ENCODE measurements around the gene FGD5.

FGD5 gene

GRCh38 chr3:14911651-14912050 is 92.9 kb downstream of the FGD5 start:
- Histone ChIP-seq H3K4me1 (ENCODE audit: low read depth, poor library complexity, severe bottlenecking) (no peaks in the 10 kb centered on the region), H2AFZ (ENCODE audit: low read depth) (no peak overlapping the region), H3K36me3 (ENCODE audit: insufficient read depth) (no peaks in the 10 kb centered on the region), H3K4me3 (IDR thresholded peaks at IDR 0.05; ENCODE audit: insufficient read depth, low read depth, low read length) (no peak overlapping the region), H3K9ac (no peak overlapping the region), H3K4me2 (no peak overlapping the region), H3K79me2 (ENCODE audit: insufficient read depth, low read depth) (no peaks in the 10 kb centered on the region), H4K20me1 (ENCODE audit: insufficient read depth) (no peaks in the 10 kb centered on the region), H3K27me3 (ENCODE audit: insufficient read depth, low read depth) (no peaks in the 10 kb centered on the region), H3K27ac (no peak overlapping the region)
- TF ChIP-seq CTCF (conservative IDR thresholded peaks at IDR 0.05; ENCODE audit: low read depth, low read length), result no peak

- Histone ChIP-seq H4K20me1 (ENCODE audit: insufficient read depth) (no peaks in the 10 kb centered on the region), H3K36me3 (ENCODE audit: insufficient read depth) (no peaks in the 10 kb centered on the region), H3K27ac (no peak overlapping the region), H3K4me3 (IDR thresholded peaks at IDR 0.05; ENCODE audit: insufficient read depth, low read depth, low read length) (no peak overlapping the region), H3K4me2 (no peak overlapping the region), H3K4me1 (ENCODE audit: low read depth, poor library complexity, severe bottlenecking) (no peaks in the 10 kb centered on the region), H3K9ac (no peak overlapping the region), H3K79me2 (ENCODE audit: insufficient read depth, low read depth) (no peaks in the 10 kb centered on the region), H2AFZ (ENCODE audit: low read depth) (no peak overlapping the region), H3K27me3 (ENCODE audit: insufficient read depth, low read depth) (no peaks in the 10 kb centered on the region)
- TF ChIP-seq CTCF (conservative IDR thresholded peaks at IDR 0.05; ENCODE audit: low read depth, low read length), result no peak
Observed at GRCh38 chr3:14913071-14913925, 94.5 kb downstream of the FGD5 start.

GRCh38 chr3:14913926-14914778 is 95.4 kb downstream of the FGD5 start:
- no peak overlapping the region for H3K4me2 ChIP-seq
- TF ChIP-seq CTCF (conservative IDR thresholded peaks at IDR 0.05; ENCODE audit: low read depth, low read length), result no peak
- H3K36me3 ChIP-seq (ENCODE audit: insufficient read depth), result no peaks in the 10 kb centered on the region
- H3K27ac ChIP-seq, result no peak overlapping the region
- H3K4me1 ChIP-seq (ENCODE audit: low read depth, poor library complexity, severe bottlenecking), result no peaks in the 10 kb centered on the region
- H3K79me2 ChIP-seq (ENCODE audit: insufficient read depth, low read depth), result no peaks in the 10 kb centered on the region
- H2AFZ ChIP-seq (ENCODE audit: low read depth), result no peak overlapping the region
- H3K4me3 ChIP-seq (IDR thresholded peaks at IDR 0.05; ENCODE audit: insufficient read depth, low read depth, low read length), result no peak overlapping the region
- H3K9ac ChIP-seq, result no peak overlapping the region
- H3K27me3 ChIP-seq (ENCODE audit: insufficient read depth, low read depth), result no peaks in the 10 kb centered on the region
- no peaks in the 10 kb centered on the region for H4K20me1 ChIP-seq (ENCODE audit: insufficient read depth)

GRCh38 chr3:14914779-14915117 is 96.0 kb downstream of the FGD5 start:
- Histone ChIP-seq H3K36me3 (ENCODE audit: insufficient read depth) (no peaks in the 10 kb centered on the region), H3K4me1 (ENCODE audit: low read depth, poor library complexity, severe bottlenecking) (no peaks in the 10 kb centered on the region), H3K79me2 (ENCODE audit: insufficient read depth, low read depth) (no peaks in the 10 kb centered on the region), H3K4me3 (IDR thresholded peaks at IDR 0.05; ENCODE audit: insufficient read depth, low read depth, low read length) (no peak overlapping the region), H3K4me2 (no peak overlapping the region), H4K20me1 (ENCODE audit: insufficient read depth) (no peaks in the 10 kb centered on the region), H3K27me3 (ENCODE audit: insufficient read depth, low read depth) (no peaks in the 10 kb centered on the region), H3K27ac (no peak overlapping the region), H2AFZ (ENCODE audit: low read depth) (no peak overlapping the region), H3K9ac (no peak overlapping the region)
- no peak for TF ChIP-seq CTCF (conservative IDR thresholded peaks at IDR 0.05; ENCODE audit: low read depth, low read length)
